ENCODE results near the gene GATA6. TPM values are rescaled to one million over a fixed set of nuclear protein-coding genes. Genes with fewer than 3 reads are reported as not detected.

Gene GATA6
- total and polyA plus RNA-seq, 2 of the 13 experiments (the other 11 are each of a cell fraction or from before 2014, with no cell fraction given): 0.84 to 3.2 TPM

- Histone ChIP-seq H3K4me3 (replicated peaks in 1 of 3; ENCODE audit: insufficient read depth in 1 of 3, low read depth in 2 of 3, low read length in 3 of 3) (no peak overlapping the region), H2AFZ (ENCODE audit: low read length) (no peak overlapping the region), H3K36me3 (replicated peaks in 1 of 2; ENCODE audit: control insufficient read depth in 1 of 2, insufficient read depth in 2 of 2, low read length in 2 of 2) (no peaks in the 10 kb centered on the region; a peak in 1 of 5 replicates), H3K9ac (ENCODE audit: insufficient read depth, low read depth, low read length) (no peak overlapping the region), H3K4me2 (ENCODE audit: low read depth, low read length) (no peak overlapping the region), H3K4me1 (ENCODE audit: insufficient read depth, low read length) (peaks cover 36% of the 10 kb centered on the region), H3K9me3 (ENCODE audit: low read length) (no peaks in the 10 kb centered on the region), H4K20me1 (ENCODE audit: insufficient read depth, low read length) (no peaks in the 10 kb centered on the region), H3K79me2 (ENCODE audit: insufficient read depth, low read length) (peaks cover 3% of the 10 kb centered on the region), H3K27ac (ENCODE audit: extremely low read length, insufficient read depth, low read length) (no peak overlapping the region), H3K27me3 (ENCODE audit: control insufficient read depth in 1 of 2, insufficient read depth in 2 of 2, low read length in 2 of 2) (no peaks in the 10 kb centered on the region)
- FAIRE-seq (no peak), ATAC-seq (no peak), DNase-seq (ENCODE audit: low spot score) (no peak)
- CTCF ChIA-PET (ENCODE audit: low intra/inter-chr PET ratio, low total read pairs): no interaction called here
- BruUV-seq (replicated peaks): no TSS peak
- POLR2A ChIA-PET: interaction anchor here (1.0 to 1.4 kb wide), 2 partner anchors 15 to 193 kb away, joined by 3 read pairs; no protein-coding TSS in a partner anchor
- in situ Hi-C loops (cut with HindIII; ENCODE audit: extremely low pct_ligation_motif_present, low pct_unique_long_range_greater_than_20kb): no loop called here
- 97% methylated on average over 5 of the region's 6 CpGs for WGBS (ENCODE audit: low lambda C conversion rate)
- intact Hi-C loops (cut with micrococcal nuclease; ENCODE audit: unreplicated experiment): loop anchor here (10.0 kb wide), 2 partner anchors 111 to 149 kb away; no protein-coding TSS in a partner anchor
- TF ChIP-seq HMGXB3 (CRISPR knock-in tag; IDR thresholded peaks at IDR 0.05; ENCODE audit: borderline replicate concordance) (no peak), ZNF20 (CRISPR knock-in tag; IDR thresholded peaks at IDR 0.05) (no peak), ZSCAN31 (CRISPR knock-in tag; IDR thresholded peaks at IDR 0.05; ENCODE audit: low read depth) (no peak), TBX2 (CRISPR knock-in tag; IDR thresholded peaks at IDR 0.05; ENCODE audit: borderline replicate concordance) (no peak), ZNF75D (CRISPR knock-in tag; IDR thresholded peaks at IDR 0.05; ENCODE audit: borderline replicate concordance) (no peak), ZNF572 (CRISPR knock-in tag; IDR thresholded peaks at IDR 0.05) (no peak), CREB1 (IDR thresholded peaks at IDR 0.05) (no peak), CREB1 (CRISPR knock-in tag; IDR thresholded peaks at IDR 0.05) (no peak), KLF9 (CRISPR knock-in tag; IDR thresholded peaks at IDR 0.05; ENCODE audit: low read depth) (no peak), IRX3 (CRISPR knock-in tag; IDR thresholded peaks at IDR 0.05; ENCODE audit: borderline replicate concordance, low read depth) (no peak), MAX (IDR thresholded peaks at IDR 0.05) (no peak), PRDM4 (CRISPR knock-in tag; IDR thresholded peaks at IDR 0.05; ENCODE audit: borderline replicate concordance) (no peak), KMT2B (CRISPR knock-in tag; IDR thresholded peaks at IDR 0.05) (no peak), ZNF12 (CRISPR knock-in tag; IDR thresholded peaks at IDR 0.05) (no peak), ZNF574 (CRISPR knock-in tag; IDR thresholded peaks at IDR 0.05) (no peak), ZNF235 (CRISPR knock-in tag; IDR thresholded peaks at IDR 0.05; ENCODE audit: borderline replicate concordance) (no peak), HNRNPUL1 (IDR thresholded peaks at IDR 0.05; ENCODE audit: low read depth, low read length) (no peak)
Observed at GRCh38 chr18:22173928-22174301, 4.5 kb downstream of the GATA6 start.
